ENCODE results near the gene NEURL1B.

NEURL1B gene

DNA sequence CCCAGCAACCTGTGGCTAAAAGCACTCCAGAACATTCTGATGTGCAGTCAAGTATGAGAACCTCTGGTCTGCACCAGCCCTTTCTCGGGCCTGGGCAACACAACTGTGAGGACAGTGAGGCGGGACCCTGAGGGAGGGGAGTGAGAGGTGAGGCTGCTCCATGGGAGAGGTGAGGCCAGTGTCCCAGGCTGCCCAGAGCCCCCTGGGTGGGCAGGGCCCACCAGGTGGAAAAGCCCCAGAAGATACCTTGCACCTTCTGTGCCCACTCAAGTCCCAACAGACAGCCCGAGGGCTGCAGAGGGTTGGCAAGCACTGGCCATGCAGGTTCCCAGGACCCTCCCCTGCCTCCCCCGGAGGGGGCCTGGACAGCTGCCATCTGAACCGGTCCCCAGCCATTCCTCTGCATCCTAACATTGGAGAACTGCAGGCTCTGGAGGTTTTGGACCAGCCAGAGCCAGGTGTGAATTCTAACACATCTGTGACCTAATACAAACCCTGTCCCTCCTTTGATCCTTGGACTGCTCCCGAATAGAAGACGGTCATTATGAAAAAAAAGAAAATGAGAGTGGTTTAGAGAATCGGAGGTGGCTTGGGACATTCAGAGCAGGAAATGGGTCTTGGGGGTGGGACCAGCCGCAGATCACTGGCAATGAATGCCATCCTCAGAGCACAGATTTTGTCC lies 72.9 kb downstream of the NEURL1B start:
- TF ChIP-seq, protein P1, sequence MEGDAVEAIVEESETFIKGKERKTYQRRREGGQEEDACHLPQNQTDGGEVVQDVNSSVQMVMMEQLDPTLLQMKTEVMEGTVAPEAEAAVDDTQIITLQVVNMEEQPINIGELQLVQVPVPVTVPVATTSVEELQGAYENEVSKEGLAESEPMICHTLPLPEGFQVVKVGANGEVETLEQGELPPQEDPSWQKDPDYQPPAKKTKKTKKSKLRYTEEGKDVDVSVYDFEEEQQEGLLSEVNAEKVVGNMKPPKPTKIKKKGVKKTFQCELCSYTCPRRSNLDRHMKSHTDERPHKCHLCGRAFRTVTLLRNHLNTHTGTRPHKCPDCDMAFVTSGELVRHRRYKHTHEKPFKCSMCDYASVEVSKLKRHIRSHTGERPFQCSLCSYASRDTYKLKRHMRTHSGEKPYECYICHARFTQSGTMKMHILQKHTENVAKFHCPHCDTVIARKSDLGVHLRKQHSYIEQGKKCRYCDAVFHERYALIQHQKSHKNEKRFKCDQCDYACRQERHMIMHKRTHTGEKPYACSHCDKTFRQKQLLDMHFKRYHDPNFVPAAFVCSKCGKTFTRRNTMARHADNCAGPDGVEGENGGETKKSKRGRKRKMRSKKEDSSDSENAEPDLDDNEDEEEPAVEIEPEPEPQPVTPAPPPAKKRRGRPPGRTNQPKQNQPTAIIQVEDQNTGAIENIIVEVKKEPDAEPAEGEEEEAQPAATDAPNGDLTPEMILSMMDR (IDR thresholded peaks at IDR 0.05; ENCODE audit: low read depth, low read length, missing control alignments): no peak
- Histone ChIP-seq H3K27ac (no peak overlapping the region), H3K27me3 (replicated peaks) (no peaks in the 10 kb centered on the region), H3K4me3 (ENCODE audit: low read depth, low read length) (no peak overlapping the region), H3K36me3 (replicated peaks) (no peaks in the 10 kb centered on the region)
- in situ Hi-C loops (cut with HindIII; ENCODE audit: low pct_ligation_motif_present, low sequenced_read_pairs): no loop called here
- no peak for DNase-seq

DNA sequence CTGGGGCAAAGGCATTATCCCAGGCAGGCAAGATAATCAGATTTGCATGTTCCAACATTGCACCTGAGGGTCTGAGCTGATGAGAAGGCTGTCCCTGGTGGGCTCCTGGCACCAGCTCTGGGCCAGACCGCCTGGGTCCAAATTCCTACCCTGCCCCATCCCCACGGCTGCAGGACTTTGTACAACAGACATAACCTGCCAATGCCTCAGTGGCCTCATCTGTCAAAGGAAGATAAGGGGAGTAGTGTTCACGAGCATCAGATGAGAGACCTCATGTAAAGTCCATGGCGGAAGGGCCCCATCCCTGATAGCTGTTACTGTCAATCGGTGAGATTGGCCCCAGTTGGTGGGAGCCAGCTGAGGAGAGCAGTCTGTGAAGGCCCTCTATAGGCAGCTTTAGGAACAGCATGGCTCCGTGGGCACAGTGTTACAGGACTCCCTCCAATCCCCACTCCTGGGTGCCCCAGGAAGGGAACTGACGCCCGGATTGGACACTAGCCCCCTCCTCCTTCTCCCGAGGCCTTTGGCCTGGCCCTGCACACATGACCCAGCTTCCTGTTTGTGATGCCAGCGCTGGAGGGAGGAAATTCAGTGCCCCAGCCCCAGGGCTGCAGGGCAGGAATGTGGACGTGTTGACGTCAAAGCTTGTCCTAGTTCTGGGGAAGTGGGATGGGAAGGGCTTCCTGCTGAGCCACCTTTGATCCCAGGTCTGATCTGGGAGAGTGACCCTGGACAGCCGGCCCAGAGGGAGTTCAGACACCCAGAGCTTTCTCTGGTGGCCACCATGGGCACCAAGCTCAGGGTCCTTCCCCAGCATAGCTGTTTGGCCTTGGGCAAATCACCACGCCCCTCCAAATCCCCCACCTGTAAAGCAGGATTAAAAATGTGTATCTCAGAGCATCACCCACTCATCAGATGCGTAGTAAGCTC lies 73.7 kb downstream of the NEURL1B start:
- Histone ChIP-seq H3K4me3 (ENCODE audit: low read depth, low read length) (no peak overlapping the region), H3K36me3 (replicated peaks) (no peaks in the 10 kb centered on the region), H3K27me3 (replicated peaks) (no peaks in the 10 kb centered on the region), H3K27ac (peak overlapping the region; percentile 7)
- in situ Hi-C loops (cut with HindIII; ENCODE audit: low pct_ligation_motif_present, low sequenced_read_pairs): no loop called here
- DNase-seq: peak; percentile 76
- TF ChIP-seq, protein P1 (IDR thresholded peaks at IDR 0.05; ENCODE audit: low read depth, low read length, missing control alignments): peak; percentile 94

DNA sequence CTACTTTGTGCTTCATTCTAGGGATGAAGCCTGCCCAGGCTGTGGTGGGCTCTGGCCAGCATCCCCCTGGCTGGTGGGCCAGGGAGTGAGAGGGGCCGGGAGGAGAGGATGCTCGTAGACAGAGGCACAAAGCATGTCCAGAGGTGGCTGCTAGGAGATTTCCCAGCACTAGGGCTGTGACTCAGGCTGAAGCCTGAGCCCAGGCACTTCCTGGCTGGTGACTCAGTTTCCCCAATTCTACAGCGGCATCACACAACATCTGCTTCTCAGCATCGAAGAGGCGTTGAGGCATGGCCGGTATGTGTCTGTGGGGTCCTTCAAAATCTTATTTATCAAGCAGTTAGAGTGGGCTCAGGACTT lies 74.3 kb downstream of the NEURL1B start:
- Histone ChIP-seq H3K27ac (peak overlapping the region; percentile 7), H3K4me3 (ENCODE audit: low read depth, low read length) (no peak overlapping the region), H3K27me3 (replicated peaks) (no peaks in the 10 kb centered on the region), H3K36me3 (replicated peaks) (no peaks in the 10 kb centered on the region)
- in situ Hi-C loops (cut with HindIII; ENCODE audit: low pct_ligation_motif_present, low sequenced_read_pairs): no loop called here
- DNase-seq: peak; percentile 18
- TF ChIP-seq, protein P1 (IDR thresholded peaks at IDR 0.05; ENCODE audit: low read depth, low read length, missing control alignments): no peak

DNA sequence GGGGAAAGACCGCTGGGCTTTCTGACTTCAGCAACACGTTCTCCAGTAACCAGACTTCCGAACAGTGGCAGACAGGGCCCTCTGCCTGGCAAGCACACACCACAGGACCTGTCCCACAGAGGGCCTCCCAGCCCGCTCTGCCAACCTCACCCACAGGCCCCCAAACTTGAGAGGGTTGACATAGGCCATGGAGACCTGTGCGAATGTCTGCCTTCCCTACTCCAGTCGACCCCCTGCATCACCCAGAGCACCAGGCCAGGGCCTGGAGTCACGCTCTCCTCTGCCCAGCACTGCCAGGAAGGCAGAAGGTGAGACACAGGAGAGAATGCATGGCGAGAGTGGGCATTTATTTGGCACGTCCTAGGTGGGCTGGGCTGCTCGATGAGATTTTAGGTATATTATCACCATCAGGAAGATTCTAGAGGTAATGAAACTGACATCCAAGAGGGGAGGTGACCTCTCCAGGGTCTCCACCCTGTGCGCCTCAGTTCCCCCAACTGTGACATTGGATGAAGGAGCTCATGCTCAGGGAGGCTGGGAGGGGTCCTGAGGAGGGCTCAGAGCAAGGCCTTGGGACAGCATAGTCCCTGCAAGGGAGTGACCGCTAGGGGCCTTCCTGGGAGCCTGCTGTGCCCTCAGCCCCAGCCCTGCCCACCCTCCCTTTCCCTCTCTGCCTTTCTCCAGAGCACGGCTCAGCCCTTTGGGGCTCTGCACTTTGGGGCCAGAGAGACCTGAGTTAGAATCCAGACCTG lies 75.0 kb downstream of the NEURL1B start:
- Histone ChIP-seq H3K4me3 (ENCODE audit: low read depth, low read length) (no peak overlapping the region), H3K36me3 (replicated peaks) (no peaks in the 10 kb centered on the region), H3K27ac (peak overlapping the region; percentile 68), H3K27me3 (replicated peaks) (no peaks in the 10 kb centered on the region)
- TF ChIP-seq, protein P1 (IDR thresholded peaks at IDR 0.05; ENCODE audit: low read depth, low read length, missing control alignments): peak; percentile 41
- no peak for DNase-seq
- in situ Hi-C loops (cut with HindIII; ENCODE audit: low pct_ligation_motif_present, low sequenced_read_pairs): no loop called here

DNA sequence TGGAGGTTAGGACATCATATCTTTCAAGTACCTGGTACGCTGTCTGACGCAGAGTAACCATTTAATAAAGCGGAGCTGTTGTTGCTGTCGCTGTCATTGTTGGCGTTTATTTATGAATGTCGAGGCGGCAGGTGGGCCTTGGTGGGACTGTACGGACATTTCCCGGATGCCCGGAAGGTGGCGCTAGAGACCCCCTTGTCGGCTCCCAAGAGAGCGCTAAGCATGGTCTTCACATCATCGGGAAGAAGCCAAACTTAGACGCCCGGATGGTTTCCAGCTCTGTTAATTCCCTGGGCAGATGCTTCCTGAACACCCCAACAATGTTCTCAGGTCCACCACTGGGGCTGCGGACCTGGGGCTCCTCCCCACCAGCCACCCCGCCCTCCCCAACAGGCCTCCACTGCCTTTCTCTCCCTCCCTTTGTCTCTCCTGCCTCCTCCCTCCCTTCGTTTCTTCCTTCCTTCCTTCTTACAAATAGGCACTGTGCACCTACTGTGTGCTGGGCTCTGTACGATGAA lies 75.8 kb downstream of the NEURL1B start:
- no peak overlapping the region for H3K4me3 ChIP-seq (ENCODE audit: low read depth, low read length)
- H3K27ac ChIP-seq: peak overlapping the region; percentile 68
- H3K27me3 ChIP-seq (replicated peaks): no peaks in the 10 kb centered on the region
- TF ChIP-seq, protein P1 (IDR thresholded peaks at IDR 0.05; ENCODE audit: low read depth, low read length, missing control alignments): peak; percentile 87
- DNase-seq: peak; percentile 79
- in situ Hi-C loops (cut with HindIII; ENCODE audit: low pct_ligation_motif_present, low sequenced_read_pairs): no loop called here
- H3K36me3 ChIP-seq (replicated peaks): no peaks in the 10 kb centered on the region
